OCI-LY7 (cell line): ENCODE results near the gene ADGRD1. TPM values are rescaled to one million over a fixed set of nuclear protein-coding genes. Genes with fewer than 3 reads are reported as not detected.

ENCODE experiments used
- BruUV-seq: library from RNA; stranded (reverse); fragments of 400-500 nt; replicated peaks from 2 replicates; lab custom pipeline; 2021; lab: Mats Ljungman, UMichigan
- CTCF ChIA-PET: fragments of 300-600 bp; sonication (Branson Sonifier 250); formaldehyde crosslinking; loops from one replicate; lab custom pipeline; 2022; ENCODE audit warnings: antibody characterized with exemption; ENCODE audit not compliant: unreplicated experiment; lab: Charles Lee
- POLR2A ChIA-PET: fragments of 300-600 bp; sonication (Branson Sonifier 250); formaldehyde crosslinking; loops from one replicate; lab custom pipeline; 2022; ENCODE audit warnings: antibody characterized with exemption; lab: Charles Lee
- DNase-seq: peaks from one replicate; pipeline ENCODE4 v3.0.0-alpha.2; 2015; ENCODE audit warnings: low spot score
- H2AFZ ChIP-seq: fragments of 200-600 bp; sonication (generic), shearing (Covaris generic); 2 replicates; pipeline ENCODE4 v1.6.1; 2014; ENCODE audit warnings: mild to moderate bottlenecking, antibody characterized with exemption, low read length, moderate library complexity
- H3K27ac ChIP-seq: fragments of 200-600 bp; sonication (generic); 2 replicates; pipeline ENCODE4 v1.5.1; 2014; ENCODE audit warnings: mixed run types, low read depth, mild to moderate bottlenecking, moderate library complexity, low read length, inconsistent platforms; ENCODE audit not compliant: poor library complexity, severe bottlenecking
- H3K36me3 ChIP-seq: fragments of 200-600 bp; sonication (generic); 2 replicates; pipeline ENCODE4 v1.6.1; 2014; ENCODE audit warnings: mild to moderate bottlenecking, antibody characterized with exemption, low read length, moderate library complexity, mixed read lengths; ENCODE audit not compliant: insufficient read depth
- H3K4me1 ChIP-seq: fragments of 200-600 bp; sonication (generic); 2 replicates; pipeline ENCODE4 v1.5.1; 2014; ENCODE audit warnings: mild to moderate bottlenecking, low read length; ENCODE audit not compliant: insufficient read depth, poor library complexity, severe bottlenecking
- H3K4me2 ChIP-seq: fragments of 200-600 bp; sonication (generic); 2 replicates; pipeline ENCODE4 v1.6.1; 2014; ENCODE audit warnings: mild to moderate bottlenecking, low read length
- H3K4me3 ChIP-seq: fragments of 200-600 bp; sonication (generic); 2 replicates; pipeline ENCODE4 v1.5.1; 2014; ENCODE audit warnings: mild to moderate bottlenecking, low read depth, low read length; ENCODE audit not compliant: poor library complexity, severe bottlenecking
- H3K79me2 ChIP-seq: fragments of 200-600 bp; sonication (generic); 2 replicates; pipeline ENCODE4 v1.6.1; 2016; ENCODE audit warnings: low read depth, mild to moderate bottlenecking, low read length, moderate library complexity, mixed read lengths; ENCODE audit not compliant: insufficient read depth
- H3K9me2 ChIP-seq: fragments of 200-600 bp; sonication (generic); 2 replicates; pipeline ENCODE4 v1.6.1; 2016; ENCODE audit warnings: mild to moderate bottlenecking, low read length, mixed read lengths; ENCODE audit not compliant: insufficient read depth
- H3K9me3 ChIP-seq: fragments of 200-600 bp; sonication (generic); 2 replicates; pipeline ENCODE4 v1.6.1; 2014; ENCODE audit warnings: mild to moderate bottlenecking, mixed run types, low read length, mixed read lengths
- H4K20me1 ChIP-seq: fragments of 200-600 bp; sonication (generic); 2 replicates; pipeline ENCODE4 v1.6.1; 2014; ENCODE audit warnings: mild to moderate bottlenecking, antibody characterized with exemption, low read length, moderate library complexity, mixed read lengths; ENCODE audit not compliant: insufficient read depth
- EZH2phosphoT487 ChIP-seq: fragments of 200-600 bp; sonication (generic); IDR thresholded peaks from 2 replicates; pipeline ENCODE4 v1.6.1; 2018; ENCODE audit warnings: low read depth, borderline replicate concordance, mild to moderate bottlenecking, mixed run types, antibody characterized with exemption, low read length, moderate library complexity, mixed read lengths
- intact Hi-C: fragments of 100-400 bp; cut with micrococcal nuclease; formaldehyde crosslinking; loops from one replicate; pipeline ENCODE4 v1.10.0; 2022; ENCODE audit not compliant: unreplicated experiment
- total RNA-seq, 2 experiments: library from RNA; depleted of rRNA in 1 of 2; stranded (reverse); fragments of >200 nt in 1 of 2; shearing (Covaris generic) in 1 of 2; gene quantifications; 2 replicates each; pipeline ENCODE4 v1.2.3, GENCODE V29; 2014 to 2022
- TF ChIP-seq, protein P1 (sequence below): fragments of 200-600 bp; sonication (generic); conservative IDR thresholded peaks from 2 replicates; pipeline ENCODE4 v1.5.1; 2014; ENCODE audit warnings: mild to moderate bottlenecking, antibody characterized with exemption, low read length, moderate library complexity, mixed read lengths

ADGRD1 gene
- total RNA-seq, 2 experiments from 2014 or later, result 1.0 to 1.7 TPM

DNA sequence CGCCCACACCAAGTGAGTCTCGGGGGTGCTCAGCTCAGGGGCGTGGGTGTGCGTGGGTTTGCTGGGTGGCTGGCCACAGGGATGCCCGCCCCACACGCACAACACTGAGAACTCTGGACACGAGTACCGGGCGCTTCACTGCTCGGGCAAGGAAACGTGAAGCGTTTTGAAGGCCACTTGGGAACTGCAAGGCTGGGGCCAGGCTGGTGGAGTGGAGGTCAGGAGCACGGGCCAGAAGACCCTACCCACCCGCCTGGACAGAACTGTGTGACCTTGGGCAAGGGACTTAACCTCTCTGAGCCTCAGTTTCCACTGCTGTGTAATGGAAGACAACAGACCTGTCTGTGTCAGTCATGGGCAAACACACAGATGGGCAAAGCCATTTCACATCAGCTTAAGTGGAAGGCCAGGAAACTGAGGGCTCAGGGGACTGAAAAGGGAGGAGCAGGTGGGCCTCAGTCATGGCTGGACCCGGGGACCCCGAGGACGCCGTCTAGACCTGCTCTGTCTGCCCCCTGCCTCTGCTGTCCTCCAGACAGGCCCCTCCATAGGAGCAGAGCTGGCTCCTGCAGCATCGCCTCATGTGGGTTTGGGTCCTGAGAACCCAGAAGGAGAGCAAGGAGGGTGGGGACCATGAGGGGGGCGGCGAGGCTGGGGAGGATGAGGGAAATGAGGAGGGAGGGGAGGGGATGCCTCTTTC lies 52.5 kb downstream of the ADGRD1 start:
- Histone ChIP-seq H3K9me3 (peaks cover 7% of the 10 kb centered on the region), H3K4me2 (no peak overlapping the region), H3K27ac (no peak overlapping the region), H4K20me1 (no peaks in the 10 kb centered on the region), H3K4me1 (peaks cover 30% of the 10 kb centered on the region), H2AFZ (no peak overlapping the region), H3K36me3 (no peaks in the 10 kb centered on the region; the same call in 1 of the 2 replicates), H3K9me2 (no peaks in the 10 kb centered on the region), H3K4me3 (no peak overlapping the region), H3K79me2 (no peaks in the 10 kb centered on the region)
- intact Hi-C loops, result no loop called here
- TF ChIP-seq, protein P1, sequence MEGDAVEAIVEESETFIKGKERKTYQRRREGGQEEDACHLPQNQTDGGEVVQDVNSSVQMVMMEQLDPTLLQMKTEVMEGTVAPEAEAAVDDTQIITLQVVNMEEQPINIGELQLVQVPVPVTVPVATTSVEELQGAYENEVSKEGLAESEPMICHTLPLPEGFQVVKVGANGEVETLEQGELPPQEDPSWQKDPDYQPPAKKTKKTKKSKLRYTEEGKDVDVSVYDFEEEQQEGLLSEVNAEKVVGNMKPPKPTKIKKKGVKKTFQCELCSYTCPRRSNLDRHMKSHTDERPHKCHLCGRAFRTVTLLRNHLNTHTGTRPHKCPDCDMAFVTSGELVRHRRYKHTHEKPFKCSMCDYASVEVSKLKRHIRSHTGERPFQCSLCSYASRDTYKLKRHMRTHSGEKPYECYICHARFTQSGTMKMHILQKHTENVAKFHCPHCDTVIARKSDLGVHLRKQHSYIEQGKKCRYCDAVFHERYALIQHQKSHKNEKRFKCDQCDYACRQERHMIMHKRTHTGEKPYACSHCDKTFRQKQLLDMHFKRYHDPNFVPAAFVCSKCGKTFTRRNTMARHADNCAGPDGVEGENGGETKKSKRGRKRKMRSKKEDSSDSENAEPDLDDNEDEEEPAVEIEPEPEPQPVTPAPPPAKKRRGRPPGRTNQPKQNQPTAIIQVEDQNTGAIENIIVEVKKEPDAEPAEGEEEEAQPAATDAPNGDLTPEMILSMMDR, result no peak
- no peak for TF ChIP-seq EZH2phosphoT487
- POLR2A ChIA-PET, result no interaction called here
- BruUV-seq, result no TSS peak
- CTCF ChIA-PET, result no interaction called here
- no peak for DNase-seq

DNA sequence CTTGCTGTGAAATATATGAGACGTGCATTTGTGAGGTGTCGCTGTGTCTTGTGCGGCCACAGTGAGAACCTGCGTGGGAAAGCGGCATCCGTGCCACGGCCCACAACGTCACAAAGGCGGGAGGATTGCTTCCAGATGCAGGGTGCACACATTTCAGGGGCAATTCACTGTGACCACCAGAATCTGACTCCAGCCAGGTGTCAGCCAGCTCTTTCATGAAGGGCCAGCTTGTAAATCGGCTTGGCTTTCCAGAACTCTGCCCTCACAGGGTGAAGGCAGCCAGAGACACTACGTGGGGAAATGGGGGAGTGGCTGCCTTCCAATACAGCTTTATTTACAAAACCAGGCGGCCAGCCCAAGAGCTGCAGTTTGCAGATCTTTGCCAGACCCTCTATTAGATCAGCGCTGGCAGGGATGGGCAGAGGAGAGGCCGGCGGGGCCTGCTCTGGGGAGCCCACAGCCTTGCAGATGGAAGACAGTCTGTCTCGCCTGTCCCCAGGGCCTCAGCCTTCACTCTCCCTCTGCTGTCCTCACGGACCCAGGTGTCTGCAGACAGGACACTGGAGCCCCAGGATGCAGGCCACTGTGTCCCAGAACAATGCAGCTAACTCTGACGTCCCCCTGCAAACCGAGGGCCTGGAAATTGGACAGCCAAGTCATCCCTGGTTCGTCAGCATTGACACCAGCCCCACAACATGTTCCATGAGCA lies 53.5 kb downstream of the ADGRD1 start:
- no TSS peak for BruUV-seq
- Histone ChIP-seq H3K79me2 (no peaks in the 10 kb centered on the region), H3K36me3 (no peaks in the 10 kb centered on the region), H3K4me3 (no peak overlapping the region), H2AFZ (no peak overlapping the region), H3K4me2 (no peak overlapping the region), H3K9me3 (no peaks in the 10 kb centered on the region), H3K4me1 (peaks cover 24% of the 10 kb centered on the region), H3K9me2 (no peaks in the 10 kb centered on the region), H4K20me1 (no peaks in the 10 kb centered on the region), H3K27ac (no peak overlapping the region)
- POLR2A ChIA-PET, result no interaction called here
- intact Hi-C loops, result no loop called here
- TF ChIP-seq EZH2phosphoT487, result no peak
- TF ChIP-seq, protein P1, result no peak
- CTCF ChIA-PET, result no interaction called here
- no peak for DNase-seq

DNA sequence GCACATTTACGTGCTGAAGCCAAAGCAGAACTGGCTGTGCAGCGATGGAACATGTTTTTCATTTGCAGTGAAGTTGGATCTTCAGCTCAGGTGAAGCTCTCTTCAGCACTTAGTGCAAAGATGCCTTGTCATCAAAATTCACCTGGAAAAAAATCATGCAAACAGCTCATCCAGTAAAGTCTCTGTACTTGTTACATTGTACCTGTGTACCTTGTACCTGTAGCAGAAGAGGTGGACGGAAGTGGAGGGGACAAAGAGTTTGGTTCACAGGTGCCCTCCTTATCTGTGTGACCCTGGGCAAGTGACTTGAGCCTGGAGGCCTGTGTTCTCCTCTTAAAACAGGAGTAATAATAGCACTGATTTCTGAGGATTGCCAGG lies 54.0 kb downstream of the ADGRD1 start:
- no peak overlapping the region for H3K27ac ChIP-seq
- peaks cover 18% of the 10 kb centered on the region for H3K4me1 ChIP-seq
- no peak overlapping the region for H2AFZ ChIP-seq
- no peak for DNase-seq
- no peaks in the 10 kb centered on the region for H3K79me2 ChIP-seq
- H3K4me2 ChIP-seq, result no peak overlapping the region
- POLR2A ChIA-PET, result no interaction called here
- TF ChIP-seq, protein P1, result no peak
- TF ChIP-seq EZH2phosphoT487, result no peak
- no peaks in the 10 kb centered on the region for H3K36me3 ChIP-seq
- CTCF ChIA-PET, result no interaction called here
- BruUV-seq, result no TSS peak
- H3K9me2 ChIP-seq, result no peaks in the 10 kb centered on the region
- intact Hi-C loops, result no loop called here
- no peak overlapping the region for H3K4me3 ChIP-seq
- no peaks in the 10 kb centered on the region for H4K20me1 ChIP-seq
- no peaks in the 10 kb centered on the region for H3K9me3 ChIP-seq
